Trophoblast cell (in vitro differentiated cells and primary cell): ENCODE data around the gene KIR2DL3.
"Not testable (repeated sequence)": the region's sequence is repeated elsewhere in the genome, so short reads cannot be mapped to it uniquely, and the experiment has no call there.

Experiments used
- DNase-seq, 2 donors: peaks; one replicate each; pipeline ENCODE4 v3.0.0-alpha.2; 2016
- H2AFZ ChIP-seq: 2 replicates; pipeline ENCODE4 v1.6.1; 2013; ENCODE audit warnings: low read length, moderate library complexity, mild to moderate bottlenecking; ENCODE audit not compliant: insufficient read depth, poor library complexity
- H2AK5ac ChIP-seq: 2 replicates; pipeline ENCODE4 v1.6.1; 2013; ENCODE audit warnings: mild to moderate bottlenecking, low read length
- H2BK120ac ChIP-seq: 2 replicates; pipeline ENCODE4 v1.6.1; 2013; ENCODE audit warnings: low read length, mild to moderate bottlenecking, moderate library complexity; ENCODE audit not compliant: insufficient read depth, poor library complexity
- H2BK12ac ChIP-seq: 2 replicates; pipeline ENCODE4 v1.6.1; 2013; ENCODE audit warnings: mild to moderate bottlenecking, low read length, moderate library complexity
- H2BK5ac ChIP-seq: 2 replicates; pipeline ENCODE4 v1.6.1; 2013; ENCODE audit warnings: low read length, low read depth, moderate library complexity, mild to moderate bottlenecking; ENCODE audit not compliant: poor library complexity
- H3K14ac ChIP-seq: 2 replicates; pipeline ENCODE4 v1.6.1; 2013; ENCODE audit warnings: mild to moderate bottlenecking, low read length
- H3K18ac ChIP-seq: 2 replicates; pipeline ENCODE4 v1.6.1; 2013; ENCODE audit warnings: mild to moderate bottlenecking, low read length
- H3K23ac ChIP-seq: 2 replicates; pipeline ENCODE4 v1.6.1; 2013; ENCODE audit warnings: low read length
- H3K27ac ChIP-seq: 2 replicates; pipeline ENCODE4 v1.5.1; 2013; ENCODE audit warnings: low read depth, mild to moderate bottlenecking, inconsistent platforms, low read length, moderate library complexity
- H3K27me3 ChIP-seq: 2 replicates; pipeline ENCODE4 v1.6.1; 2013; ENCODE audit warnings: inconsistent platforms, mild to moderate bottlenecking, low read length, moderate library complexity; ENCODE audit not compliant: insufficient read depth
- H3K36me3 ChIP-seq, 2 experiments: 1 replicate in 1 of 2; 2 replicates in 1 of 2; pipeline ENCODE4 v1.6.1; 2013; ENCODE audit warnings: low read length in 2 of 2, mild to moderate bottlenecking in 2 of 2, moderate library complexity in 1 of 2; ENCODE audit not compliant: insufficient read depth in 2 of 2, control insufficient read depth in 1 of 2
- H3K4ac ChIP-seq: 2 replicates; pipeline ENCODE4 v1.6.1; 2013; ENCODE audit warnings: low read depth, mild to moderate bottlenecking, low read length, moderate library complexity
- H3K4me1 ChIP-seq, 2 experiments: 1 replicate in 1 of 2; 2 replicates in 1 of 2; pipeline ENCODE4 v1.6.1; 2013; ENCODE audit warnings: low read length in 2 of 2, mild to moderate bottlenecking in 2 of 2, moderate library complexity in 1 of 2; ENCODE audit not compliant: insufficient read depth in 2 of 2, control insufficient read depth in 1 of 2
- H3K4me2 ChIP-seq: 2 replicates; pipeline ENCODE4 v1.6.1; 2013; ENCODE audit warnings: inconsistent platforms, mild to moderate bottlenecking, low read length, moderate library complexity
- H3K4me3 ChIP-seq: 2 replicates; pipeline ENCODE4 v1.5.1; 2013; ENCODE audit warnings: mild to moderate bottlenecking, low read depth, low read length, inconsistent platforms
- H3K79me1 ChIP-seq: one replicate; pipeline ENCODE4 v1.6.1; 2013; ENCODE audit warnings: low read length
- H3K79me2 ChIP-seq: 2 replicates; pipeline ENCODE4 v1.6.1; 2013; ENCODE audit warnings: low read length, mild to moderate bottlenecking; ENCODE audit not compliant: control insufficient read depth, insufficient read depth, poor library complexity
- H3K9ac ChIP-seq: 2 replicates; pipeline ENCODE4 v1.6.1; 2013; ENCODE audit warnings: mild to moderate bottlenecking, low read length
- H3K9me3 ChIP-seq: 2 replicates; pipeline ENCODE4 v1.6.1; 2013; ENCODE audit warnings: low read depth, mild to moderate bottlenecking, control low read depth, inconsistent platforms, low read length; ENCODE audit not compliant: insufficient read depth
- H4K12ac ChIP-seq: 2 replicates; pipeline ENCODE4 v1.6.1; 2013; ENCODE audit warnings: low read depth, mild to moderate bottlenecking, low read length, moderate library complexity
- H4K8ac ChIP-seq: 2 replicates; pipeline ENCODE4 v1.6.1; 2013; ENCODE audit warnings: low read depth, mild to moderate bottlenecking, low read length, moderate library complexity
- H4K91ac ChIP-seq: one replicate; pipeline ENCODE4 v1.6.1; 2013; ENCODE audit warnings: low read depth, mild to moderate bottlenecking, low read length, moderate library complexity
- WGBS: extraction: QIAGEN DNeasy Blood & Tissue Kit; methylation state at CpG from one replicate; pipeline ENCODE4 v1.1.7; 2013; ENCODE audit warnings: missing lambda C conversion rate; ENCODE audit not compliant: insufficient read length, insufficient coverage; ENCODE audit errors: extremely low coverage; 5-methylcytosine and 5-hydroxymethylcytosine counted together

KIR2DL3 gene

GRCh38 chr19:54696117-54696548, 42.2 kb upstream of the KIR2DL3 start:
- H3K27ac ChIP-seq, result no peak overlapping the region
- no peaks in the 10 kb centered on the region for H3K4me1 ChIP-seq
- no peak overlapping the region for H3K14ac ChIP-seq
- H4K12ac ChIP-seq, result no peak overlapping the region
- H3K36me3 ChIP-seq, result no peaks in the 10 kb centered on the region
- H3K9me3 ChIP-seq, result peaks cover 44% of the 10 kb centered on the region
- no peak overlapping the region for H4K8ac ChIP-seq
- WGBS, result no CpG with 5 or more reads among the region's 8 CpGs
- H3K23ac ChIP-seq, result no peak overlapping the region
- no peak for DNase-seq
- no peak overlapping the region for H2BK5ac ChIP-seq
- H3K4me2 ChIP-seq, result no peak overlapping the region
- H2AK5ac ChIP-seq, result no peak overlapping the region
- H3K9ac ChIP-seq, result no peak overlapping the region
- no peak overlapping the region for H2AFZ ChIP-seq
- H3K18ac ChIP-seq, result no peak overlapping the region
- H2BK12ac ChIP-seq, result no peak overlapping the region
- no peaks in the 10 kb centered on the region for H3K79me2 ChIP-seq
- H4K91ac ChIP-seq, result no peak overlapping the region
- no peak overlapping the region for H3K4ac ChIP-seq
- no peaks in the 10 kb centered on the region for H3K27me3 ChIP-seq
- no peak overlapping the region for H2BK120ac ChIP-seq
- H3K4me3 ChIP-seq, result no peak overlapping the region
- no peaks in the 10 kb centered on the region for H3K79me1 ChIP-seq

GRCh38 chr19:54696766-54697165, 41.5 kb upstream of the KIR2DL3 start:
- H3K4me3 ChIP-seq, result no peak overlapping the region
- no peak overlapping the region for H3K4me2 ChIP-seq
- peaks cover 42% of the 10 kb centered on the region for H3K9me3 ChIP-seq
- H2AFZ ChIP-seq, result no peak overlapping the region
- no peaks in the 10 kb centered on the region for H3K79me1 ChIP-seq
- no CpG with 5 or more reads among the region's 2 CpGs for WGBS
- no peaks in the 10 kb centered on the region for H3K79me2 ChIP-seq
- no peaks in the 10 kb centered on the region for H3K27me3 ChIP-seq
- no peak overlapping the region for H2BK12ac ChIP-seq
- no peak overlapping the region for H4K8ac ChIP-seq
- H3K36me3 ChIP-seq, result no peaks in the 10 kb centered on the region
- no peaks in the 10 kb centered on the region for H3K4me1 ChIP-seq
- H2BK5ac ChIP-seq, result no peak overlapping the region
- H3K9ac ChIP-seq, result no peak overlapping the region
- H3K14ac ChIP-seq, result no peak overlapping the region
- H3K18ac ChIP-seq, result no peak overlapping the region
- no peak overlapping the region for H4K12ac ChIP-seq
- no peak overlapping the region for H3K4ac ChIP-seq
- H3K27ac ChIP-seq, result no peak overlapping the region
- H2BK120ac ChIP-seq, result no peak overlapping the region
- no peak for DNase-seq
- no peak overlapping the region for H4K91ac ChIP-seq
- no peak overlapping the region for H2AK5ac ChIP-seq
- no peak overlapping the region for H3K23ac ChIP-seq

- not testable (repeated sequence) for H2BK5ac ChIP-seq, H3K79me2 ChIP-seq, H3K27me3 ChIP-seq, H3K9ac ChIP-seq, H3K14ac ChIP-seq, H4K8ac ChIP-seq, H3K4me1 ChIP-seq, H3K23ac ChIP-seq, H3K4me3 ChIP-seq, H3K4me2 ChIP-seq, H3K36me3 ChIP-seq, H3K79me1 ChIP-seq, H3K18ac ChIP-seq, H3K4ac ChIP-seq, H2AFZ ChIP-seq, H2AK5ac ChIP-seq, H4K91ac ChIP-seq, DNase-seq, H2BK120ac ChIP-seq, H2BK12ac ChIP-seq, H3K27ac ChIP-seq, H4K12ac ChIP-seq
- no CpG with 5 or more reads among the region's 13 CpGs for WGBS
- peaks cover 42% of the 10 kb centered on the region for H3K9me3 ChIP-seq
Observed at GRCh38 chr19:54697716-54698115, 40.6 kb upstream of the KIR2DL3 start.

GRCh38 chr19:54704928-54705327, 33.4 kb upstream of the KIR2DL3 start:
- no peak for DNase-seq
- Histone ChIP-seq H4K8ac (no peak overlapping the region), H3K79me2 (no peaks in the 10 kb centered on the region), H3K36me3 (no peaks in the 10 kb centered on the region), H2BK12ac (no peak overlapping the region), H3K27me3 (no peaks in the 10 kb centered on the region), H3K18ac (no peak overlapping the region), H3K4me2 (no peak overlapping the region), H3K4me1 (no peaks in the 10 kb centered on the region), H3K27ac (no peak overlapping the region), H3K4me3 (no peak overlapping the region), H3K23ac (no peak overlapping the region), H2BK120ac (no peak overlapping the region), H4K12ac (no peak overlapping the region), H3K4ac (no peak overlapping the region), H3K9me3 (peaks cover 59% of the 10 kb centered on the region), H3K79me1 (no peaks in the 10 kb centered on the region), H3K14ac (no peak overlapping the region), H2BK5ac (no peak overlapping the region), H3K9ac (no peak overlapping the region), H2AFZ (no peak overlapping the region), H4K91ac (no peak overlapping the region), H2AK5ac (no peak overlapping the region)
- WGBS, result no CpG with 5 or more reads among the region's 8 CpGs
